ENCODE results near the gene C2CD2L. TPM values are rescaled to one million over a fixed set of nuclear protein-coding genes. Genes with fewer than 3 reads are reported as not detected.
A peak's percentile ranks its signal among the peaks of the same experiment; 100 is the strongest.
"Not testable (repeated sequence)": the region's sequence is repeated elsewhere in the genome, so short reads cannot be mapped to it uniquely, and the experiment has no call there.

Gene C2CD2L
- total RNA-seq, 2 donors from 2014 or later, result 20.9 to 24.6 TPM

GRCh38 chr11:119126675-119127268, 19.6 kb downstream of the C2CD2L start:
- Mint-ChIP-seq H3K4me3 (no peak overlapping the region), H3K36me3 (ENCODE audit: low read depth) (no peaks in the 10 kb centered on the region), H3K27me3 (no peaks in the 10 kb centered on the region), H3K27ac (no peak overlapping the region), H3K4me1 (peaks cover 23% of the 10 kb centered on the region)
- ATAC-seq (no peak), DNase-seq (no peak)
- no peaks in the 10 kb centered on the region for H3K9me3 ChIP-seq (ENCODE audit: control insufficient read depth, low read length, poor library complexity, severe bottlenecking)

GRCh38 chr11:119130662-119131061, 23.5 kb downstream of the C2CD2L start:
- Mint-ChIP-seq H3K4me3 (no peak overlapping the region), H3K36me3 (ENCODE audit: low read depth) (peaks cover 8% of the 10 kb centered on the region), H3K27ac (no peak overlapping the region), H3K4me1 (peaks cover 10% of the 10 kb centered on the region), H3K27me3 (no peaks in the 10 kb centered on the region)
- ATAC-seq (no peak), DNase-seq (no peak)
- no peaks in the 10 kb centered on the region for H3K9me3 ChIP-seq (ENCODE audit: control insufficient read depth, low read length, poor library complexity, severe bottlenecking)

- H3K9me3 ChIP-seq (ENCODE audit: control insufficient read depth, low read length, poor library complexity, severe bottlenecking), result no peaks in the 10 kb centered on the region
- DNase-seq (no peak), ATAC-seq (peak; percentile 51)
- H3K4me3 Mint-ChIP-seq, result no peak overlapping the region
- H3K27me3 Mint-ChIP-seq, result peaks cover 14% of the 10 kb centered on the region
- H3K36me3 Mint-ChIP-seq (ENCODE audit: low read depth), result peaks cover 8% of the 10 kb centered on the region
- no peak overlapping the region for H3K27ac Mint-ChIP-seq
- H3K4me1 Mint-ChIP-seq, result peaks cover 6% of the 10 kb centered on the region
Measured at GRCh38 chr11:119134389-119134978, 27.3 kb downstream of the C2CD2L start.

DNA sequence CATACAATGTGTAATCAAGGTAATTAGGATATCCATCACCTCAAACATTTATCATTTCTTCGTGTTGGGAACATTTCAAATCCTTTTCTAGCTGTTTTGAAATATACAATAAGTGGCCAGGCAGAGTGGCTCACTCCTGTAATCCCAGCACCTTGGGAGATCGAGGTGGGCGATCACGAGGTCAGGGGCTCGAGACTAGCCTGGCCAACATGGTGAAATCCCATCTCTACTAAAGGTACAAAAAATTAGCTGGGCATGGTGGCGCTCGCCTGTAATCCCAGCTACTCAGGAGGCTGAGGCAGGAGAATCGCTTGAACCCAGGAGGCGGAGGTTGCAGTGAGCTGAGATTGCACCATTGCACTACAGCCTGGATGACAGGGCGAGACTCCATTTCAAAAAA, 32.1 kb downstream of the C2CD2L start:
- not testable (repeated sequence) for H3K4me3 Mint-ChIP-seq; ATAC-seq; DNase-seq; H3K36me3 Mint-ChIP-seq (ENCODE audit: low read depth); H3K9me3 ChIP-seq (ENCODE audit: control insufficient read depth, low read length, poor library complexity, severe bottlenecking); H3K4me1 Mint-ChIP-seq; H3K27ac Mint-ChIP-seq
- H3K27me3 Mint-ChIP-seq, result peaks cover 21% of the 10 kb centered on the region

GRCh38 chr11:119144825-119145486, 37.8 kb downstream of the C2CD2L start:
- DNase-seq (no peak), ATAC-seq (peak; percentile 52)
- Mint-ChIP-seq H3K27me3 (peaks cover 29% of the 10 kb centered on the region), H3K36me3 (ENCODE audit: low read depth) (no peaks in the 10 kb centered on the region), H3K4me1 (peaks cover 8% of the 10 kb centered on the region), H3K27ac (no peak overlapping the region), H3K4me3 (no peak overlapping the region)
- no peaks in the 10 kb centered on the region for H3K9me3 ChIP-seq (ENCODE audit: control insufficient read depth, low read length, poor library complexity, severe bottlenecking)

GRCh38 chr11:119145551-119145950, 38.4 kb downstream of the C2CD2L start:
- DNase-seq, result no peak
- H3K36me3 Mint-ChIP-seq (ENCODE audit: low read depth), result no peaks in the 10 kb centered on the region
- no peak for ATAC-seq
- no peak overlapping the region for H3K27ac Mint-ChIP-seq
- no peak overlapping the region for H3K4me3 Mint-ChIP-seq
- H3K9me3 ChIP-seq (ENCODE audit: control insufficient read depth, low read length, poor library complexity, severe bottlenecking), result no peaks in the 10 kb centered on the region
- H3K27me3 Mint-ChIP-seq, result peaks cover 29% of the 10 kb centered on the region
- peaks cover 8% of the 10 kb centered on the region for H3K4me1 Mint-ChIP-seq

DNA sequence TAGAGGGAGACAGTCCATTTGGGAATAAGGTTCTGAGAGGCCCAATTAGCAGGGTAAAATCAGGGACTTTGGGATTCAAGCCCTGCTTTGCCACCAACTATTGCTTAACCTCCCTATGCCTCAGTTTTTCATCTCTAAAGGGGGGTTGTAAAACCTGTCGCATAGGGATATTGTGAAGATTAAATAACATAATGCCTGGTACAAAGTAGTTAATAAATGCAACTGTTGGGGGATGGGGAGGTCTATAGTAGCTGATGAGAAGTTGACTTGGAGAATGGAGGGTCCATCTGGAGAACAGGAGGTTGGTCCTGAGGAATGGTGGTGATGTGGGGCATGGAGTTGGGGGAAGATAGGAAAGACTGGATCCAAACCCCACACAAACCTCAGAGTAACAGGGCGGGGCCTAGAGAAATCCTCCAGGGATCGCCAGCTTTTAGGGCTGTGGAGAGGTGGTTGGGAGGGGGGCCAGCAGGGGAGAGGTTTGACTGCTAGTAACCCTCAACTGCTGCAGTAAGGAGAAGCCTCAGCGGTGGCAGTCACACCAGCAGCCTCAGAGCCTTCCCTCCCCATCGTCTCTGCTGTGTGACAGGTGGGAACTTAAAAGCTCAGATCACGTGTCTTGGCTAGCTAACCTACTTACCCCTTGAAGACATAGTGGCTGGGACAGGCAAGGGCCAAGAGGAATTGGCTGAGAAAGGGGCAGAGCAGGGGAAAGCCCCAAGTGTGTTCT, 40.6 kb downstream of the C2CD2L start:
- peak; percentile 67 for ATAC-seq
- peaks cover 8% of the 10 kb centered on the region for H3K4me1 Mint-ChIP-seq
- H3K27ac Mint-ChIP-seq, result no peak overlapping the region
- peak overlapping the region; percentile 80 for H3K4me3 Mint-ChIP-seq
- H3K27me3 Mint-ChIP-seq, result peaks cover 29% of the 10 kb centered on the region
- no peaks in the 10 kb centered on the region for H3K36me3 Mint-ChIP-seq (ENCODE audit: low read depth)
- H3K9me3 ChIP-seq (ENCODE audit: control insufficient read depth, low read length, poor library complexity, severe bottlenecking), result no peaks in the 10 kb centered on the region
- no peak for DNase-seq

DNA sequence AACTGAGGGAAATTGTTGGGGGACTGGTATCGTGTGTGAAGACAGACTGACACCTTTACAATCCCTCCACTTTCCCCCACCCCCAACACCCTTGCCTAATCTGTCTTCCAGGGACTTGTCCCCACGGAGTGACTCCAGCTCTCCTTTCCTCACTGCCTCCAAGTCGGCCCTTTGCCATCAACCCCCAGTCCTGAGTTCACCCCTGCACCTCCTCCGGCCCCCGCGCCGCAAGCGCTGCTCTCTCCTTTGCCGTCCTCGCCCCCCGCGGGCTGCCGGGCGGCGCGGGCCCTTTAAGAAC, 41.5 kb downstream of the C2CD2L start:
- no peaks in the 10 kb centered on the region for H3K36me3 Mint-ChIP-seq (ENCODE audit: low read depth)
- H3K9me3 ChIP-seq (ENCODE audit: control insufficient read depth, low read length, poor library complexity, severe bottlenecking), result no peaks in the 10 kb centered on the region
- DNase-seq, result no peak
- peak overlapping the region; percentile 80 for H3K4me3 Mint-ChIP-seq
- H3K27ac Mint-ChIP-seq, result no peak overlapping the region
- peaks cover 33% of the 10 kb centered on the region for H3K27me3 Mint-ChIP-seq
- H3K4me1 Mint-ChIP-seq, result peaks cover 8% of the 10 kb centered on the region
- no peak for ATAC-seq

DNA sequence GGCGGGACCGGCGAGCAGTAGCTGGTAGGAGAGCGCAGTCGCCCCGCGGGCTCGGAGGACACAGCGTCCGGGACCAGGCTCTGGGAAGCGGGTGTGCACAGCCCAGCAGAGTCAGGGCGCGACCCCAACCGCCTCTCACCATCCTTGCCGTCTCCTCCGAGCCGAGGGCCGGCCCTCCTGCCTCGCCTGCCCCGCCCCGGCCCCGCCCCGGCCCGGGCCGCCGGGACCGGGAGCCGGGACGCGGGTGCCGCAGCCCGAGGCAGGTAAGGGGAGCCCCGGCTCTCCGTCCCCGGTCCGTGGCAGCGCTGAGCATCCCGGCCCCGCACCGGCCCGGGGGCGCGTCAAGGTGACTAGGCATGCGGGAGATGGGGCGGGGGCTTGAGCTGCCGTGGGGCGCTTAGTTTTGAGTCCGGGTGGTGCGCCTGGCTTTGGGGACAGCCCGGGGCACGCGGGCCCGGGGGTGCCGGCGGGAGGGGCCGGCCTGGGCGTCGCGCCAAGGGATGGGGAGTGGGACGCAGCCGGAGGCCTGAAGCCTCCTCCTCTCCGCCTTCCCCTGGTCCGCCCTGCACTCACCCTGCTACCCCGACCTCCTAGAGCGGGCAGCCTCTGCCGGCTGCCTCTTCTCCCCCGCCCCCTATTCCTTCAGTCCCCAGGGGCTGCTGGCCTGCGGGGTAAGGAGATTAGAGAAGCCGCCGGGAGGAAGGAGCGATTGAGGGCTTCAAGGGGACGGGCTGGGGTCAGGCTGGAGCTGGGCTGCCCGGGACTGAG, 42.1 kb downstream of the C2CD2L start, which contains the start of gene ABCG4:
Gene ABCG4, plus strand, starts transcription at position 35 of the 768 bp plus-strand sequence. CDS start 914 bp downstream, outside the sequence.
- peak in 1 of 3 donors; percentile 24 for DNase-seq
- no peaks in the 10 kb centered on the region for H3K36me3 Mint-ChIP-seq (ENCODE audit: low read depth)
- peak within 1 kb of the TSS; percentile 80 for H3K4me3 Mint-ChIP-seq
- peaks cover 8% of the 10 kb centered on the region for H3K4me1 Mint-ChIP-seq
- no peaks in the 10 kb centered on the region for H3K9me3 ChIP-seq (ENCODE audit: control insufficient read depth, low read length, poor library complexity, severe bottlenecking)
- ATAC-seq, result peak; percentile 54
- H3K27me3 Mint-ChIP-seq, result peaks cover 35% of the 10 kb centered on the region
- H3K27ac Mint-ChIP-seq, result no peak within 1 kb of the TSS

DNA sequence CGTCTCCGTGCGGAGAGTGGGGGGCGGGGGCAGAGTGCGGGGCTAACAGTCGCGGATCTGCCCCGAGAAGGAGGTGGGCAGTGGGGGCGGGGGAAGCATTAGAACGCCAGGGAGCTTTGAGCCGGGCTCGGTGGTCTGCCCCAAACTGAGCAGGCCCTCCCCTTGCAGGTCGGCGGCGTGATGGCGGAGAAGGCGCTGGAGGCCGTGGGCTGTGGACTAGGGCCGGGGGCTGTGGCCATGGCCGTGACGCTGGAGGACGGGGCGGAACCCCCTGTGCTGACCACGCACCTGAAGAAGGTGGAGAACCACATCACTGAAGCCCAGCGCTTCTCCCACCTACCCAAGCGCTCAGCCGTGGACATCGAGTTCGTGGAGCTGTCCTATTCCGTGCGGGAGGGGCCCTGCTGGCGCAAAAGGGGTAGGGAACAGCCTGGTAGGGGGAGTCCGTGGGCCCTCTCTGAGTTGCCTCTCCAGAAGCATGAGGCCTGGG, 42.7 kb downstream of the C2CD2L start:
- H3K27me3 Mint-ChIP-seq, result peaks cover 36% of the 10 kb centered on the region
- no peaks in the 10 kb centered on the region for H3K36me3 Mint-ChIP-seq (ENCODE audit: low read depth)
- ATAC-seq (no peak), DNase-seq (no peak)
- H3K4me1 Mint-ChIP-seq, result peaks cover 8% of the 10 kb centered on the region
- H3K27ac Mint-ChIP-seq, result no peak overlapping the region
- H3K4me3 Mint-ChIP-seq, result peak overlapping the region; percentile 62
- H3K9me3 ChIP-seq (ENCODE audit: control insufficient read depth, low read length, poor library complexity, severe bottlenecking), result no peaks in the 10 kb centered on the region

DNA sequence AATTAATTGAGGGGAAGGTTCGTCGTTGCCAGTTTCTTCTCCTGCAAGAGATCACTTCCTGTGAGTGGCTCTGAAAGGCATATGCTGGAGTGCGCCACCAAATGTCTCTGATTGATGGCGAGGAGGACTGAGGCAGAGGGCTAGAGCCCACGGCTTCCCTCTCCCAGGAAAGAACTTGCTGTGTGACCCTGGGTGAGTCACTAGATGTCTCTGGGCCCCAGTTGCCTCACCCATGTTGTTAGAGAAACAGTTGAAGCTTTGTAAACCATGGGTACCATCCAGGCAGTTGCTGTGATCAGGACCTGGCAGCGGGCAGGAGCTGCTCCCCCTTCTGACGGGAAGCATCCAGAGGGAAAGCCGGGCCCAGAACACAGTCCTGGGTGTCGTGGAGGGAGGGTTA, 44.9 kb downstream of the C2CD2L start:
- no peak overlapping the region for H3K4me3 Mint-ChIP-seq
- H3K27me3 Mint-ChIP-seq, result peaks cover 46% of the 10 kb centered on the region

GRCh38 chr11:119152604-119153003, 45.5 kb downstream of the C2CD2L start:
- Mint-ChIP-seq H3K27ac (no peak overlapping the region), H3K36me3 (ENCODE audit: low read depth) (peaks cover 5% of the 10 kb centered on the region), H3K4me3 (no peak overlapping the region), H3K4me1 (peaks cover 9% of the 10 kb centered on the region), H3K27me3 (peaks cover 41% of the 10 kb centered on the region)
- ATAC-seq, result no peak
- no peaks in the 10 kb centered on the region for H3K9me3 ChIP-seq (ENCODE audit: control insufficient read depth, low read length, poor library complexity, severe bottlenecking)
- DNase-seq, result no peak

More for the DNA sequence above, 44.9 kb downstream of the C2CD2L start:
- H3K9me3 ChIP-seq (ENCODE audit: control insufficient read depth, low read length, poor library complexity, severe bottlenecking), result no peaks in the 10 kb centered on the region
- no peak overlapping the region for H3K27ac Mint-ChIP-seq
- DNase-seq (no peak), ATAC-seq (no peak)
- peaks cover 10% of the 10 kb centered on the region for H3K4me1 Mint-ChIP-seq
- peaks cover 5% of the 10 kb centered on the region for H3K36me3 Mint-ChIP-seq (ENCODE audit: low read depth)

All from T-helper 17 cell (primary cell).